ENCODE results near the gene TADA3. TPM values are rescaled to one million over a fixed set of nuclear protein-coding genes. Genes with fewer than 3 reads are reported as not detected.

Gene TADA3
- polyA plus RNA-seq, 2 of the 4 experiments (the other 2 are of a cell fraction), result 42.6 to 50.3 TPM

GRCh38 chr3:9800529-9800928, 8.3 kb upstream of the TADA3 start:
- H3K4me1 ChIP-seq, result no peaks in the 10 kb centered on the region
- H3K27ac ChIP-seq, result no peak overlapping the region
- POLR2A ChIA-PET, result no interaction called here
- no peaks in the 10 kb centered on the region for H3K9me3 ChIP-seq
- no peak overlapping the region for H3K4me3 ChIP-seq
- FAIRE-seq, result no peak
- TF ChIP-seq NPAS2 (CRISPR knock-in tag; IDR thresholded peaks at IDR 0.05; ENCODE audit: borderline replicate concordance), result no peak
- TF ChIP-seq RAD21 (conservative IDR thresholded peaks at IDR 0.05 in 1 of 2, IDR thresholded peaks at IDR 0.05 in 1 of 2), result peak in 1 of 2 experiments; percentile 27; a peak in 2 of 5 replicates
- TF ChIP-seq CTCF (IDR thresholded peaks at IDR 0.05), result peak; percentile 31
- no peak for TF ChIP-seq REST (IDR thresholded peaks at IDR 0.05)
- TF ChIP-seq HDAC2 (IDR thresholded peaks at IDR 0.05), result no peak
- peak in 1 of 2 experiments; percentile 72; a peak in 4 of 6 replicates for ATAC-seq
- CTCF ChIA-PET, result interaction anchor here (0.6 to 1.6 kb wide), 6 partner anchors 9 to 504 kb away, joined by 3 to 6 read pairs (median 4); no protein-coding TSS in a partner anchor
- DNase-seq (ENCODE audit: low read depth in 1 of 2, low spot score in 1 of 2), result peak in 1 of 2 experiments; percentile 32
- no peak overlapping the region for H3K4me2 ChIP-seq
- 89% methylated on average over 5 of the region's 5 CpGs for WGBS (ENCODE audit: missing lambda C conversion rate)

- TF ChIP-seq ESRRA (IDR thresholded peaks at IDR 0.05; ENCODE audit: borderline replicate concordance, low read length) (no peak), ZSCAN20 (CRISPR knock-in tag; IDR thresholded peaks at IDR 0.05) (no peak), EHF (CRISPR knock-in tag; IDR thresholded peaks at IDR 0.05) (no peak), CBX8 (IDR thresholded peaks at IDR 0.05) (no peak), USF2 (IDR thresholded peaks at IDR 0.05) (no peak), KDM5A (IDR thresholded peaks at IDR 0.05) (no peak), ELK1 (IDR thresholded peaks at IDR 0.05; ENCODE audit: low read depth, low read length) (no peak), POLR2A (IDR thresholded peaks at IDR 0.05; ENCODE audit: low read length) (no peak)
- FAIRE-seq (no peak), ATAC-seq (no peak), DNase-seq (ENCODE audit: low read depth in 1 of 2, low spot score in 1 of 2) (no peak)
- Histone ChIP-seq H3K9me3 (no peaks in the 10 kb centered on the region), H3K27ac (no peak overlapping the region), H3K4me1 (peaks cover 10% of the 10 kb centered on the region; the same call in 2 of the 3 replicates), H3K4me2 (no peak overlapping the region), H3K4me3 (no peak overlapping the region)
- CTCF ChIA-PET, result interaction anchor here (0.6 to 1.6 kb wide), 4 partner anchors 25 to 299 kb away, joined by 3 to 7 read pairs (median 3); no protein-coding TSS in a partner anchor
- POLR2A ChIA-PET, result interaction anchor here (0.6 kb wide), 1 partner anchor 33 kb away, joined by 6 read pairs; no protein-coding TSS in a partner anchor
- 94% methylated on average over 12 of the region's 12 CpGs for WGBS (ENCODE audit: missing lambda C conversion rate)
Observed at GRCh38 chr3:9797196-9797945, 5.1 kb upstream of the TADA3 start.

- TF ChIP-seq CBX8 (IDR thresholded peaks at IDR 0.05) (no peak), POLR2AphosphoS2 (conservative IDR thresholded peaks at IDR 0.05; ENCODE audit: low read length) (no peak), RAD21 (conservative IDR thresholded peaks at IDR 0.05 in 1 of 2, IDR thresholded peaks at IDR 0.05 in 1 of 2) (no peak)
- POLR2A ChIA-PET, result no interaction called here
- no peak for ATAC-seq
- CTCF ChIA-PET, result interaction anchor here (1.6 to 1.8 kb wide), 2 partner anchors 13 to 14 kb away, joined by 4 read pairs; partner anchors contain the start of gene TTLL3
- Histone ChIP-seq H3K4me1 (peaks cover 21% of the 10 kb centered on the region), H3K27ac (no peak overlapping the region), H3K4me3 (no peak overlapping the region), H3K4me2 (no peak overlapping the region), H3K9me3 (no peaks in the 10 kb centered on the region)
- 96% methylated on average over 5 of the region's 5 CpGs for WGBS (ENCODE audit: missing lambda C conversion rate)
- DNase-seq (ENCODE audit: low read depth in 1 of 2, low spot score in 1 of 2), result no peak
- no peak for FAIRE-seq
Observed at GRCh38 chr3:9795207-9795606, 2.9 kb upstream of the TADA3 start.
